Keratinocyte (primary cell): ENCODE results near the gene GIT1. TPM values are rescaled to one million over a fixed set of nuclear protein-coding genes. Genes with fewer than 3 reads are reported as not detected.

Source experiments
- DNase-seq: peaks from one replicate; pipeline ENCODE4 v3.0.0-alpha.2; 2011; ENCODE audit warnings: low read depth, missing footprints, low spot score
- FAIRE-seq: peaks from 2 replicates; lab custom pipeline; 2011; peaks lifted over from hg19 to GRCh38; lab: Jason Lieb, UNC
- H2AFZ ChIP-seq: 2 replicates; pipeline ENCODE4 v1.6.0; 2012; ENCODE audit warnings: low read length, control low read depth, inconsistent platforms; ENCODE audit not compliant: control insufficient read depth
- H3K27ac ChIP-seq: 2 replicates; pipeline ENCODE4 v1.5.1; 2011; ENCODE audit warnings: low read length; ENCODE audit not compliant: control insufficient read depth, insufficient read depth
- H3K27me3 ChIP-seq: 3 replicates; pipeline ENCODE4 v1.6.0; 2011; ENCODE audit warnings: low read length; ENCODE audit not compliant: control insufficient read depth, insufficient read depth; ENCODE audit errors: extremely low read depth
- H3K36me3 ChIP-seq, 2 experiments: 2 replicates in 1 of 2; 3 replicates in 1 of 2; pipeline ENCODE4 v1.5.1; 2011; ENCODE audit warnings: low read length in 2 of 2, mild to moderate bottlenecking in 1 of 2; ENCODE audit not compliant: control insufficient read depth in 2 of 2, insufficient read depth in 2 of 2; ENCODE audit errors: extremely low read depth in 1 of 2
- H3K4me1 ChIP-seq: 3 replicates; pipeline ENCODE4 v1.5.1; 2011; ENCODE audit warnings: low read length; ENCODE audit not compliant: control insufficient read depth, insufficient read depth; ENCODE audit errors: extremely low read depth
- H3K4me2 ChIP-seq: 3 replicates; pipeline ENCODE4 v1.6.0; 2011; ENCODE audit warnings: low read depth, low read length; ENCODE audit not compliant: control insufficient read depth, insufficient read depth; ENCODE audit errors: extremely low read depth
- H3K4me3 ChIP-seq, 3 experiments: fragments of 200-600 bp in 1 of 3; sonication (generic) in 1 of 3; 2 replicates in 2 of 3; 3 replicates in 1 of 3; pipeline ENCODE4 v1.5.1; 2011 to 2016; ENCODE audit warnings: low read length in 3 of 3, mild to moderate bottlenecking in 3 of 3, control low read depth in 2 of 3, inconsistent platforms in 1 of 3, low read depth in 1 of 3, mixed read lengths in 1 of 3, mixed run types in 1 of 3, moderate library complexity in 1 of 3; ENCODE audit not compliant: control insufficient read depth in 2 of 3, insufficient read depth in 2 of 3; ENCODE audit errors: extremely low read depth in 1 of 3
- H3K79me2 ChIP-seq: 2 replicates; pipeline ENCODE4 v1.6.0; 2012; ENCODE audit warnings: low read length; ENCODE audit not compliant: control insufficient read depth, insufficient read depth
- H3K9ac ChIP-seq: 3 replicates; pipeline ENCODE4 v1.6.0; 2011; ENCODE audit warnings: low read length; ENCODE audit not compliant: control insufficient read depth, insufficient read depth; ENCODE audit errors: extremely low read depth
- H3K9me1 ChIP-seq: 3 replicates; pipeline ENCODE4 v1.6.0; 2011; ENCODE audit warnings: low read length; ENCODE audit not compliant: control insufficient read depth, insufficient read depth; ENCODE audit errors: extremely low read depth
- H3K9me3 ChIP-seq: 2 replicates; pipeline ENCODE4 v1.5.1; 2012; ENCODE audit warnings: low read depth, low read length; ENCODE audit not compliant: control insufficient read depth
- H4K20me1 ChIP-seq: 3 replicates; pipeline ENCODE4 v1.6.0; 2011; ENCODE audit warnings: low read length; ENCODE audit not compliant: control insufficient read depth, insufficient read depth; ENCODE audit errors: extremely low read depth
- CTCF ChIP-seq, 3 experiments: IDR thresholded peaks in 1 of 3; conservative IDR thresholded peaks in 1 of 3; optimal IDR thresholded peaks in 1 of 3; 2 replicates in 2 of 3; 3 replicates in 1 of 3; pipeline versions ENCODE3 to v1.5.1; 2011; ENCODE audit warnings: low read length in 3 of 3, mild to moderate bottlenecking in 3 of 3, moderate library complexity in 2 of 3, control low read depth in 1 of 3, inconsistent platforms in 1 of 3; ENCODE audit not compliant: insufficient read depth in 2 of 3; ENCODE audit errors: extremely low read depth in 1 of 3
- EZH2 ChIP-seq: IDR thresholded peaks from one replicate; pipeline ENCODE4 v1.6.1; 2012; ENCODE audit warnings: inconsistent platforms, mild to moderate bottlenecking, low read length, moderate library complexity
- dilution Hi-C: fragments of 300-500 bp; cut with MboI; formaldehyde crosslinking; loops from one replicate; pipeline ENCODE4 v1.7.0; 2020; ENCODE audit warnings: low sequenced_read_pairs; ENCODE audit not compliant: extremely low pct_ligation_motif_present
- polyA plus RNA-seq, 5 experiments: library from polyadenylated mRNA; depleted of rRNA in 3 of 5; stranded (reverse) in 3 of 5; stranded (forward) in 1 of 5; unstranded in 1 of 5; fragments of >200 nt; gene quantifications; 1 replicate in 1 of 5; 2 replicates in 3 of 5; 3 replicates in 1 of 5; pipeline versions ENCODE4 v1.2.1 to v1.2.3, GENCODE V29; 2011 to 2012; ENCODE audit warnings: missing spikeins in 2 of 5, low read depth in 1 of 5, low replicate concordance in 1 of 5

Gene GIT1
- polyA plus RNA-seq, 1 donor (not counting 4 experiments of a cell fraction or from before 2014, with no cell fraction given), result 42.7 TPM

- Histone ChIP-seq H3K36me3 (peaks cover 19 to 29% of the 10 kb centered on the region in 2 experiments), H4K20me1 (peaks cover 32% of the 10 kb centered on the region), H3K4me3 (no peak overlapping the region), H3K9me1 (peaks cover 22% of the 10 kb centered on the region), H3K4me2 (peak overlapping the region; percentile 56), H3K27me3 (no peaks in the 10 kb centered on the region), H3K79me2 (peaks cover 67% of the 10 kb centered on the region), H3K9ac (no peak overlapping the region), H3K27ac (no peak overlapping the region), H3K4me1 (peaks cover 74% of the 10 kb centered on the region), H2AFZ (no peak overlapping the region), H3K9me3 (no peaks in the 10 kb centered on the region)
- TF ChIP-seq CTCF (optimal IDR thresholded peaks at IDR 0.05 in 1 of 3, IDR thresholded peaks at IDR 0.05 in 1 of 3, conservative IDR thresholded peaks at IDR 0.05 in 1 of 3; ENCODE audit: extremely low read depth in 1 of 3, insufficient read depth in 2 of 3, low read length in 3 of 3) (no peak), EZH2 (no peak)
- DNase-seq (no peak), FAIRE-seq (no peak)
- dilution Hi-C loops, result no loop called here
These were observed 4.9 kb downstream of the GIT1 start for GRCh38 chr17:29584452-29585079.

- Histone ChIP-seq H3K36me3 (peaks cover 21 to 33% of the 10 kb centered on the region in 2 experiments), H3K9me1 (peaks cover 22% of the 10 kb centered on the region), H3K4me1 (peaks cover 74% of the 10 kb centered on the region), H4K20me1 (peaks cover 32% of the 10 kb centered on the region), H3K27ac (peak overlapping the region; percentile 23), H2AFZ (no peak overlapping the region), H3K9me3 (no peaks in the 10 kb centered on the region), H3K4me2 (peak overlapping the region; percentile 56), H3K9ac (no peak overlapping the region), H3K79me2 (peaks cover 65% of the 10 kb centered on the region), H3K27me3 (no peaks in the 10 kb centered on the region), H3K4me3 (peak overlapping the region in 1 of 3 experiments; percentile 15)
- FAIRE-seq (peak; percentile 99), DNase-seq (peak; percentile 91)
- dilution Hi-C loops, result no loop called here
- no peak for TF ChIP-seq CTCF (optimal IDR thresholded peaks at IDR 0.05 in 1 of 3, IDR thresholded peaks at IDR 0.05 in 1 of 3, conservative IDR thresholded peaks at IDR 0.05 in 1 of 3; ENCODE audit: extremely low read depth in 1 of 3, insufficient read depth in 2 of 3, low read length in 3 of 3)
- no peak for TF ChIP-seq EZH2
These were observed 5.9 kb downstream of the GIT1 start for GRCh38 chr17:29583324-29584248.
